Globus pallidus (tissue), 1 donor: ENCODE results near the gene DGKI.

Experiments
- DNase-seq: peaks from one replicate; pipeline ENCODE4 v3.0.0-alpha.2; 2015; ENCODE audit warnings: low spot score

The DGKI gene

DNA sequence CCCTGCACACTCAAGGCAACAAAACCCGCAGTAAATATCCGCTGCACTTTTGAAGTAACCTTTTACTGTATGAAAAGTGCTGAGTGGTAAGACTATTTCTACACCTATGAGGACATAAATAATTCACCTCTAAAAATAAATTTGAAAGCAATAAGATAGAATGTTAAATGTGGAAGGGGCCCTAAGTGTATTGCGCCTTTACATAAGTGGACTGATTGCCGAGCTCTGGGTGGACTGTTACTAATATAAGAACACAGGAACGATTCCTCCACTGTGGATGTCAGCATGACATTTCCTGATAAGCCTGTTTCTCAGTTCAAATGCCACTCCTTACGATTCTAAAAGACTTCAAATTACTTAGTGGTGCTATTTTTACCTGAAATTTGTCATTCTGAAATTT is 311.2 kb downstream of the DGKI start:
- DNase-seq = no peak

DNA sequence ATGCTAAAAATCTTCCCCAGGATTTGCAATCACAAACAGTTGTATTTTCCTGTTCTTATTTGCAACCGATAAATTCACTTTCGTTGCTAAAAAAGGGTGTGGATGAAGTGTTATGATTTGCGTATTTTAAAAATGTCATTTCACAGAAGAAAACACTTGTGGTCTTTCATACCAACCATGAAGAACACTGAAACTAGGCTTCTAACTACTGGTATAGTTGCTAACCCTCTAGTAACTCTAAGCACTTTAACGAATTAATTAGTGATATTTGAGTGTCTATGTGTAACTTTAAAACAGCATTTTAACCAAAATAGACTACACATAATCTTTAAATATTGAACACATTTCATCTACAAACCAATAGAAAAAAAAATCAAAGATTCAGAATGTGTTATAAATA is 315.1 kb downstream of the DGKI start:
- no peak for DNase-seq

DNA sequence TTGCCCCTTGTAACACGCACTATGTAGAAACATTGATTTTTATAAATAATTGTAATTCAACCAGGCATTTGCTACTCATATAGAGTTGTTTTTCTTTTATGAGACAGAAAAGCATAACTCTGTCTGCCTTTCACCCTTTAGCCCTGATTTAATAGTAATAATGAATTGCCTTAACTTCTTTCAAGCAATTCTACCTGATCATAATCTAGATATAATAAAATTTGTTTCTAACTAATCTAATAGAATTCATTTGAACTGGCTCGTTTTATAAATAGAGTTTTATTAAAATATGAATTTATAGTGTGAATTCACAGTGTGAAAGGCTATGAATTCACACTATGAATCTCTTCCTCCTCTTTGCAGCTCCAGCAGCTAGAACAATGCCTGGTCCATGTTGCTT is 319.1 kb downstream of the DGKI start:
- DNase-seq = no peak

DNA sequence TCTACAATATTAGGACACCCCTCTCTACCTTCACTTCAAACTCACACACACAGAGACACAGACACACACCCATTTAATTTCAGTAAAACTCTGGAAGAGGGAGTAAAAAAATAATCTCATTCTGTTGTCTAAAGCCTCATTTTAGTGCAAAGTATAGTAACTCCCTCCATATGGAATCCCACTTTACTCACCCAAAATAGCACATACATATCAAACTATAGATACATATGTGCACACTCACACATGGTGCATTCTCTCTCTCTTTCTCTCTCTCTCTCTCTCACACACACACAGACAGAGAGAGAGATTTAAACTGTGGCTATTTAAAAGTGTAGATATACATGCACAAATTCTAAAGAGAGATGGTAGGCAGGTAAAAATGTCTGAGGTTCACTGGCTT is 323.6 kb downstream of the DGKI start:
- DNase-seq = no peak

DNA sequence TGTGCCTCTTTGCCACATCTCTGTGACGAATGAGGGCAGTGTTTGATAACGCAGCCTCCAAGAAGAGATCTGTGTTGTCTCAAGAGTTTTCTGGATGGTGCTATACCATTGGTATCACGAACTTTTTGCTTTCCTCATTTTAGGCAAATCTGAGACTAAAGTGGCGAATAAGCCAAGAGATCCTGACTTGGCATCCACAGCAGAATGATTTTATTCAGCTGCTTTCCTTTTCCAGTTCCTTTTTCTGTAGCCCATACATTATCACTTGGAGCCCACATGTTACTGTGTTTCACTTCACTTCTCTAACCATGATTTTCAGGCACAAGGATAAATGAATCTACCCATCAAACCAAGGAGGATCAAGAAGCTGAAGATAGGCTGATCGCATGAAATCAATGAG is 325.3 kb downstream of the DGKI start:
- DNase-seq = no peak

DNA sequence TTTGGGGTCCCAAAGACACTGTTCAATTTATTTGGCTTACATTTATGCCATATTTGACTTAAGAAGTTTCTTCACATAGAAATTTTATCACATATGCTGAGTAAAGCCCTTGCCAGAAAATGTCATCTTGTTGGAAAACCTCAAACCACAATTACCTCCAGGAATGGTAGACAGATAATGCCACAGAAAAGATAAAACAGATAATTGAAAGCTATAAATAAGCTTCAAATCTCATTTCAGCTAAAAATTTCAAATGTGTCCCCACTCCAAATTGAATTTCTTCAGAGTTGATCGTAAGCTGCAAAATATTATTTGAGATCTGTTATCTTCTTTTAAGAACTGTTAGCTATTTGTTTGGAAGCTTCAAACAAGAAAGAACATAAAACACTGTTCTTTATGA is 326.8 kb downstream of the DGKI start:
- no peak for DNase-seq

DNA sequence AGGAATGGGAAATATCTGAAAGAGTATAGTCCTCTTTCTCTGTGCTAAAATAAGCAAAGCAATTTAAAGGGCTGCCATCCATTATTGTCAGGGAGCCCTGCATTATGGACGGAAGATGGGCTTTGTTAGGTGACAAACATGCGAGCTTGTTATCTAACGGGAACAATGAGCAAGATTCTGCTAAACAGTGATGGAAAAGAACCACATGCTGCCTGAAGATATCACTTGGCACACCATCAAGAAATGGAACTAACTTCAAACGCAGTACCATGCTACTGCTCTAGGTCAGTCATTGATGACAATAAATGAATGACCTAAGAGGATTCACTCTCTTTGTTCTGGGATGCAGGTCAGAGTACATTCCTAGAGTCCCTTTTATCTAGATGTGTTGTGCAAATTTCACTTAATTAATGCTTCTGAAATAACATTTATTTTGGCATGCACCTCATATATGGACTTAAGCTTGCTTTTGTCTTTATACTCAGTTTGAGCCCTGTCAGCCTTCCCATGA is 327.5 kb downstream of the DGKI start:
- no peak for DNase-seq

DNA sequence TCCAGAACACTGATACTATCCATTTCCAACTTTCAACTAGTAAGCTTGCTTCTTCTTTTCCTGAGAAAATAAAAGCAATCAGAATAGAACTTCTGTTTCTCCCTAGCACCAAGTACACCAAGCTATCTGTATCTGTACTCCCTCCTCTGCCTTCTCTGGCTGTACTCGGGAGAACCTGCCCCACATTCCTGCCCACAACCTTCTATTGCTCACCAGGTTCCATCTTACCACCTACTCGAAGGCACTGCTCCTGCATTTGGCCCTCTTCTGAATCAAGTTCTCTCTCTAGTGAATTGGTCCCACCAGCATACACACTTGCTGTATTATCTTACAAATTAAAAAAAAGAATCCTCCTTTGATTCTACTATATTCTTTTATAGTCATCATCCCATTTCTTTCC is 333.7 kb downstream of the DGKI start:
- DNase-seq = no peak

DNA sequence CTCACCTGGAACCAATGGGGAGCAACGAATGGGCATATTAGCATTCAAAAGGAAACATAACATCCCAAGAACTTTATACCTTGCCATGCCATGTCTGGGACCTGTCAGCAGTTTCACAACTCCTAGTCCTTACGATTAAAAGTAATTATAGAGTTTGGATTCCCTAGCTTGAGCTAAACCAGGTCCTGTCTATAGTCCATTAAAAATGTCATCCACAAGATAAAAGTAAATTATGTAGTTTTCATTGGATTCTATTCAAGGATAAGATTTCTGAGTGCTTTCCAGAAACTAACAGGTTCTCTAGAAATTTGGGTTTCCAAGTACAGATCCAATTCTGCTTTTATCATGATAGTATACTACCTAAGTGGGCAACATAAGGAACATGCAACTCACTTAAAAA is 339.7 kb downstream of the DGKI start:
- DNase-seq = no peak

DNA sequence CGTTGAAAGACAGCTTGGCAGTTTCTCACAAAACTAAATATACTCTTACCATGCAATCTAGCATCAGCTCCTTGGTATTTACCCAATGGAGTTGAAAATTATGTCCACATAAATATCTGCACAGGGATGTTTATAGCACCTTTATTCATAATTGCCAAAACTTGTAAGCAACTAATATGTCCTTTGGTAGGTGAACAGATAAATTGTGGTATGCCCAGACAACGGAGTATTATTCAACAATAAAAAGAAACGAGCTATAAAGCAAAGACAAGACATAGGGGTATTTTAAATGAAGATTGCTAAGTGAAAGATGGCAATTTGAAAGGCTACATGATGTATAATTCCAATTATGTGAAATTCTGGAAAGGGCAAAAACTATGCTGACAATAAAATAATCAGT is 340.7 kb downstream of the DGKI start:
- no peak for DNase-seq

DNA sequence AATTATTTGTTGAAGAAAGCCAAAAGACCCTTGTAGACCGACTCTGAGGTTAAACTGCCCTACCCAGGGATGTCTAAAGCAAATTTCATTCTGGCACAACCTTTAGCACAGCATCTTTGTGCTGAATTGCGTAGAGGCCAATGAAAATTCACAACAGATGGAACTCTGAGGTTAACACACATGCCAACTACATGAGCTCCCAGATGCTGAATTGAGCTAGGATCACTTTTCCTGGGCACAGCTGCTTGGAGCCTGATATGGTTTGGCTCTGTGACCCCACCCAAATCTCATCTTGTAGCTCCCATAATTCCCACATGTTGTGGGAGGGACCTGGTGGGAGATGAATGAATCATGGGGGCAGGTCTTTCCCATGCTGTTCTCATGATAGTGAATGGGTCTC is 345.2 kb downstream of the DGKI start:
- no peak for DNase-seq

DNA sequence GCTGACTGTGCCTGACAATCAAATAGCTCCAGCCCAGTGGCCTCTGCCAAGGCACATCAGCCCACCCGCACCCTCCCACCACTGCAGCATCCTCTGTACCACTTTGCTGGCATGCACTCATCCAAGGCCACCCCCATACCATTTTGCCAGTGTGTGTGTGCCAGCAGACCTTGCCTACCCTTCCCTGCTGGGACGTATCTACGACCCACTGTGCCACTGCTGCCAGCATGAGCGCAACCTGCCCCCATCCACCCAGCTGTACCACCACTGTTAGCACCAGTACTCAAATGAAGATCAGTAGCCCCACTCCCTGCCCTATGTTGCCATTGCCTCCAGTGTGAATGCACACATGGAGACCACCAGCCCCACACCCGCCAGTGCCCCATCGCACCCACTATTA is 353.9 kb downstream of the DGKI start:
- DNase-seq = no peak

DNA sequence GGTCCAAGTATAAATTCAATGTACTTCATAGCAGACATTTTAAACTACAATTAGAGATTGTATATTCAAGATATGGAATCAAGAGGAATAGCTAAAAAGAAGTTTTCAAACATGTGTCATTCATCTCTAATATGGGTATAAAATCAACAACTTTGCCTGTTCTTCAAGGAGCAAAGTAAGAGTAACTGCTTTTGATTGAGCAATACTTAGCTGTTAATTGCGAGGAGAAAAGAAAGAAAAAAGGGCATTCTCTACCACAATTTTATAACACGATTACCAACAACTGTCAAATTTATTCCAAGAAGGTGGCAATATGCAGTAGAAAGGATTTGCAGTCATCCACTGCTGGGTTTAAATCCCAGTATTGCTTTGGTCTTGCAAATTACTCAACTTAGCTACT is 356.9 kb downstream of the DGKI start:
- no peak for DNase-seq

DNA sequence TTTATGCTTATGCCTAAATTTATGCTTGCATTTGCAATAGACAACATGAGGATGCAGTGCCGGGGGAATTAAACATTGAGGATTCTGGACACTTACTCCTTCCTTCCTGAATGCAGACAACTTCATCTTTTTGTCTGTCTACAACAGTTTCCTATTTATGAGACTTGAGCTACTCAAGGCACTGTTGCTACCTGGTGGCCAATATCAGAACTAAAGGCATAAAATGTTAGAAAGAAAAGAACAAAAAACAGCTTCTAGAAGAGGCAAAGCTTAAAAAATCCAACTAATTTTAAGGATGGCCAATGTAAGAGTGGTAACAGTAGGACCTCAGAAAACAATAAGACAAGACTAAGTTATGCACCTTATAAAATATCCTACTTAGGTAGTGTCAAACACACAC is 358.7 kb downstream of the DGKI start:
- DNase-seq = no peak

DNA sequence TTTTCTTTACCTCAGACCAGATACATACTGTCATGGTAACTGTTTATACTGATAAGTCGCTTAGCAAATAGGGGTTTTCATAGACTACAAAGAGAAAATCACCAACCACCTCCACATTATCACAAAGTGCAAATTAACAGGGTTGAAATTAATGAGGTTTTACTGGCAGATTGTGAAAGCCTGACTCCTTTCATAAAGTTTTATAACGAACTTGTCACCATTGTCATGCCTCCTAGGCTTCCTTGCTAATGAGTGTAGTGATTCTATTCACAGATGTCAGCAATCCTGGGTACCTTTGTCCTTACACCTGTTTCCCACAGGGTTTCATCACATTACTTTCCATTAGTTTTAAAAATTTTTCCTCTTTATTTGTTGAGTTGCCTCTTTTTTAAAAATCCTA is 361.0 kb downstream of the DGKI start:
- no peak for DNase-seq

DNA sequence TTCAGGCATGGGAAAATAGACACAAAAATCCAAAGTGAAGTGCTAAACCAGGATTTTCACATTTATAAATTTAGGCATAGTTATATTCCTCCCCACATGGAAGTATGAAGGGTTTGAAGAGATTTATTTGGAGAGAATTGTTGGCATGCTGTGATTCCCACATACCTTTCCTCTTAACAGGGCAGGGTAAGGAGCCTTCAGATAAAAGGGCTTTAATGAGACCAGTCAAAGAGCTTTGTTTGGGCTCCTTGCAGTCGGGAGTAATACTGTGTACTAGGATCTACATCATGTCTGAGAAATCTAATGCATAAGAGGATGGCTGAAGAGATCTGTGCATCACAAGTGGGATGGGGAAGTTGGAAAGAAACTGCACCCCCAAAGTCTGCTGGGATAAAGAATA is 362.4 kb downstream of the DGKI start:
- no peak for DNase-seq

DNA sequence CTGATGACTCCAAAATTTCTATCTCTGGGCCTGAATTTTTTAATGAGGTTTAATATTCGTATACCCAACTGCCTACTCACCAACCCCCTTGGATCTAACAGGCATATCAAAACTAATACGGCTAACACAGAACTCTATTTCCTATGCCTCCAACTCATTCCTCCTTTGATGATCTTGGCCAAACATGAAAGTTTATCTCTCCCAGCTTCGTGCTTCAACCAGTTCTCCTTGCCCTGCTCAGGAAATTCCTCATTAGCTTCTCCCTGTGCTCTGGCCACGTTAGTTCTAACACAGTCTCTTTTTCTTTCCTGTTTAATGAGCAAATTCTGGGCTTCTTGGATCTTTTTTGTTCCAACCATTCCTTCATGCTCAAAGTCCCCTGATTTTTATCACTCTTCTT is 364.3 kb downstream of the DGKI start:
- DNase-seq = no peak

DNA sequence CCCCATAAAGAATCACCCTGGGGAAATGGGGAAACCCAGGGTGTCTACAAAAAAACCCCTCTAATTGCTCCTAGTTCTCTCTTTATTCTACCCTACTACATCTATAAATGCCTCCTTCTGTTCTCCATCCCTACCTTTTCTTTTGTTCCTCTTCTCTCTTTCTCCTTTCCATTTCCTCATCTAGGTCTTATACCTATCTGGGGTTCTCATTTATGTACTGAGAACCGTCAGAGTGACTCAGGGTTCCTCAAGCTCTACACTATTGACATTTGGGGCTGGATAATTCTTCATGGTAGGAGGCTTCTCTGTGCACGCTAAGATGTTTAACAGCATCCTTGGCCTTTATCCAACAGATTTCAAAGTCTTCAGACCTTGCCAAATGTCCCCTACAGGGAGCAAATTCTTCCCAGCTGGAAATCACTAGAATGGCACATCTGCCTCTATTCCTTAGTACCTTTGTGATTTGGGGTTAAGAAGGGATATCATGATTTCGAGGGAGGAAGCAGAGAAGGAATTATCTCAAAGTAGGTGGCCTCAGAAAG is 365.9 kb downstream of the DGKI start:
- no peak for DNase-seq

DNA sequence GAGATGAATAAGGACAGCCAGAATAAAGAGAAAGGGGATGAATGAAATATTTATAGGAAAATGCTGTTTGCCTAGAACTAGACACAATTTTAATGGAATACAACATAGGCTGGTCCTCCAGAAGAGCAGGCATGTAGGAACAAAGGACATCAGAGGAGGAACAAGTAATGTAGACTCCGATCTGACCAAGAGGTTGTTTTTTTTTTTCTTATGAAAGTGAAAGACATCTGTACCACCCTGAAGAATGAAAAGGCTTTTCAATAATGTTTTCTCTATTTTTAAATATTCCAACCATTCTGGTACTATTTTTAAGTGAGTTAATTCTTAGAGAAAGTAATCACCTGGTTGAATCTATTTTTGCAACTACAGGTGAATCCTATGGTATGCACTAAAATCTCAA is 366.4 kb downstream of the DGKI start:
- no peak for DNase-seq

DNA sequence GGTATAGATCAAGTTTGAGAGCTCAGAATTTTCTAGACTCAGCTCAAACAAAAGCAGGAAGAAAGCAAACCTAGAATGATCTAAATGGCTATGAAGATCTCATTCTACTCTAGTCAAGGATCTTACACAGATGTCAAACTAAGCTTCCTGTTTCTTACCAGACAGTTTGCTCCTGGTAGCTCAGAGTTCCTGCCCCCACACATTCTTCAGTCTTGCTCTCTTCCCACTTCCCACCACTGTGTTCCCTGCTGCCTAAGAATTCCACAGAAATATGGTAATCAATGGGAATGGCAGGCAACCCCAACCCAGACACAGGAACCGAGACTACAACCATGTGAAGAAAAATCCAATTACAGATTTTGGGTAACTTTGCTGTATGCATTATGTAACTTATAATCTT is 369.8 kb downstream of the DGKI start:
- DNase-seq = no peak

DNA sequence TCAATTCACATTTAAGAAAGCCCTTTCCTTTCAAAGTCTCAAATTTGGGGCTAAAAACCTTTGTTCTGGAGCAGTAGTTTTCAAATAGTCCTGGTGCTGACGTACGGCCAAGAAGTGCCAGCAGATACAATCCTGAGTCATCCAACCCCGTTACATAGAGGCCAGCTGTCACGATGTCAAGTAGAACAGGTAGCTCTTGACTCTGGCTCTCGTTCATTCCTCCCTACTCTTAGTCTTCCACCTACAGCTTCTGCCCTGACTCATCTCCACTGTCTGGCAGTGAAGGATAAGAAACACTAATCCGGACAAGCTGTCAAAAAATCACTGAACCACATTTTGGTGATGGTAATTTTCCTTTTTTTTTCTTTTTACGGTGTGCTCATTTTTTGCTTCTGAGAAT is 370.8 kb downstream of the DGKI start:
- DNase-seq = no peak

DNA sequence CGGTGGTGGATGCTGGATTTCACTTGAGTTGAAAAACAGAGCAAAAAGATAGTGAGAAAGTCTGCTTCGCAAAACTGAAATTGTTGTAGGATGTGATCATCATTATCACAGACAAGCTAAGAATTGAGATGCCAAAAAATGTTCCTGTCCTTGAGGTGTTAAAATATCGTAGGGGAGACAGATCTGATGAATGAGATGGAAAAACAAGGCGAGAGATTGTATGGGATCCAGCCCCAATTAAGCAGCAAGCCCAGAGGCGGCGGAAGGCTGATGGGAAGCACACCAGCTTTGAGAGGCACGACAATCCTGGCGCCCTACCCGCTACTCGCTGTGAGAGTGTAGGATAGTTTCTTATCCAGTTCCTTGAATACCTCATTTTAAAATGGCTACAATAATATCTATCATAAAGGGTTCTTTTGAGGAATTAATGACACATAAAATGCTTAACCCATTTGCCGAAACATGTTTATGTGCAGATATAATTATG is 372.2 kb downstream of the DGKI start:
- DNase-seq = no peak

DNA sequence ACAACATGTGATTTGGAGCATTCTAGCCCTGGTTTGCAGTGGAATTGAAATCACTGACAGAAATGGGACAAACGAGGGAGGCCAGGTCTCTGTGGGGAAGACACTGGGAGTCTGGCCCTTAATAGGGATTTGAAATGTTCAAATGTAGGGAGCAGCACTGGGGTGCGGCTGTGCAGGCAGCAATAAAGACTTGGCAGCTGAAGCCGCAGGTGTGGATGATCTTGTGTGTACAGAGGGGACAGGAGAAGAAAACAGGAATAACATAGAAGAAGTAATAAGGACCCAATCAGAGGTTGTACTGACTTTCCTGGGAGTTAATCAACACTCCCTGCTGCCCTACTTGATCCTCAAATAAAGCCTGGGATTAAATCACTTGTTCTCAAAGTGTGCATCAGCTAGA is 375.6 kb downstream of the DGKI start:
- no peak for DNase-seq

DNA sequence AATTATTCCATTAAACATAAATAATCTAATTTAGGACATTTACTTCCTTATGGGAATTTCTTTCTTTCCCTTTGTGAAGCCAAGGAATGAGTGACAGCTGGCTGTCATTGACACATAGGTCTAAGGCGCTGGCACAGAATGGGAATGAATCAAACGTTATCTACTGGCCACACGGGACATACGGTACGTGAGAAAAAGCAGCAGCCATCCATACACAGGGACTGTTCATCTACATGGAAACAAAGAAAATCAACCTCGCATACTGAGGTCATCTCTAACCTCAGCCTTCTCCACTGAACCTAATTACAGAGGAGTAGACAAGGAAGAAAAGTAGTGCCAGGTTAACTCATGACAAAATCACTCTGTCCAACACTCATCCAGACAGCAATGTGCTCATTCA is 376.9 kb downstream of the DGKI start:
- DNase-seq = no peak
